ENCODE results near the gene S100A3.
A peak's percentile ranks its signal among the peaks of the same experiment; 100 is the strongest.

Gene S100A3

GRCh38 chr1:153571706-153572105 is 22.6 kb upstream of the S100A3 start:
- peaks cover 40% of the 10 kb centered on the region for H3K4me1 Mint-ChIP-seq
- H3K27me3 Mint-ChIP-seq (ENCODE audit: low read depth, poor library complexity): peaks cover 10% of the 10 kb centered on the region
- DNase-seq: no peak
- TF ChIP-seq, protein P1, sequence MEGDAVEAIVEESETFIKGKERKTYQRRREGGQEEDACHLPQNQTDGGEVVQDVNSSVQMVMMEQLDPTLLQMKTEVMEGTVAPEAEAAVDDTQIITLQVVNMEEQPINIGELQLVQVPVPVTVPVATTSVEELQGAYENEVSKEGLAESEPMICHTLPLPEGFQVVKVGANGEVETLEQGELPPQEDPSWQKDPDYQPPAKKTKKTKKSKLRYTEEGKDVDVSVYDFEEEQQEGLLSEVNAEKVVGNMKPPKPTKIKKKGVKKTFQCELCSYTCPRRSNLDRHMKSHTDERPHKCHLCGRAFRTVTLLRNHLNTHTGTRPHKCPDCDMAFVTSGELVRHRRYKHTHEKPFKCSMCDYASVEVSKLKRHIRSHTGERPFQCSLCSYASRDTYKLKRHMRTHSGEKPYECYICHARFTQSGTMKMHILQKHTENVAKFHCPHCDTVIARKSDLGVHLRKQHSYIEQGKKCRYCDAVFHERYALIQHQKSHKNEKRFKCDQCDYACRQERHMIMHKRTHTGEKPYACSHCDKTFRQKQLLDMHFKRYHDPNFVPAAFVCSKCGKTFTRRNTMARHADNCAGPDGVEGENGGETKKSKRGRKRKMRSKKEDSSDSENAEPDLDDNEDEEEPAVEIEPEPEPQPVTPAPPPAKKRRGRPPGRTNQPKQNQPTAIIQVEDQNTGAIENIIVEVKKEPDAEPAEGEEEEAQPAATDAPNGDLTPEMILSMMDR (IDR thresholded peaks at IDR 0.05): no peak
- H3K9me3 Mint-ChIP-seq: peaks cover 28% of the 10 kb centered on the region
- H3K27ac Mint-ChIP-seq: peak overlapping the region; percentile 50
- H3K4me3 Mint-ChIP-seq: no peak overlapping the region
- no peaks in the 10 kb centered on the region for H3K36me3 Mint-ChIP-seq (ENCODE audit: low read depth)

DNA sequence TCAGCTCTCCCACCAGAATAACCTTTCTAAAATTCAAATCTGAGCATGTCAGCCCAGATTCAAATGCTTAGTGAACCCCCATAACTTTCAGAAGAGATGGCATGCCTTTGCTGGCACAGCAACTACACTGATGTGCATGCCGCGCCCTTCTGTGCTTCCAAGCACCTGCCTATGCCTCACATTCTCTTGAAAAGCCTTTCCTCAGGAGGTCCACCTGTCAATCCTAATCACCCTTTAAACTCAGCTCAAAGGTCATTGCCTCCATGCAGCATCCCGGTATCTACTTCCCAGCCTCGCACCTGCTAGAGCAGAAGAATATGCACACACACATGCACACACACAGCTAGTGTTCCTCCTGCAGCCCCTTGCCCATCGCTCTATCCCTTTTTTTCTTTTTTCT is 21.8 kb upstream of the S100A3 start:
- H3K27ac Mint-ChIP-seq: no peak overlapping the region
- no peaks in the 10 kb centered on the region for H3K36me3 Mint-ChIP-seq (ENCODE audit: low read depth)
- H3K9me3 Mint-ChIP-seq: peaks cover 25% of the 10 kb centered on the region
- TF ChIP-seq, protein P1 (IDR thresholded peaks at IDR 0.05): no peak
- H3K27me3 Mint-ChIP-seq (ENCODE audit: low read depth, poor library complexity): peaks cover 10% of the 10 kb centered on the region
- DNase-seq: no peak
- H3K4me3 Mint-ChIP-seq: no peak overlapping the region
- peaks cover 48% of the 10 kb centered on the region for H3K4me1 Mint-ChIP-seq

DNA sequence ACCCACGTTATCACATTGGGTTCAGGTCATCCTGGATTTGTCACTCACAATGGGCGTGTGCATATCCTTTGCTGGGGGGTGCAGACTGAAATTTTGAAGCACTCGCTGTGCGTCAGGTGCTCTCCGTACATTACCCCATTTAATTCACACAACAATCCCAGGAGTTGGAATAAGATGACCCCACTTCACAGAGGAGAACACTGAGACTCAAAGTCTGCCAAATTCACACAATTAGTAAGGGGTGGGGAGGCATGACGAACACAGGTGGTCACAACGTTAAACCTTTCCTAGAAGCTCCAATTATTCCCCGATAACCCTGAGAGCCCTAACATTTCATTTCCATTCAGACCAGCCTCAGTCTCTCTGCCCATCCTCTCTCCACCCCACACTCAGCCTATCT is 20.4 kb upstream of the S100A3 start:
- Mint-ChIP-seq H3K4me3 (no peak overlapping the region), H3K36me3 (ENCODE audit: low read depth) (no peaks in the 10 kb centered on the region), H3K27me3 (ENCODE audit: low read depth, poor library complexity) (peaks cover 10% of the 10 kb centered on the region), H3K9me3 (peaks cover 14% of the 10 kb centered on the region), H3K4me1 (peaks cover 57% of the 10 kb centered on the region), H3K27ac (no peak overlapping the region)
- no peak for DNase-seq
- TF ChIP-seq, protein P1 (IDR thresholded peaks at IDR 0.05): no peak

GRCh38 chr1:153568367-153569099 is 19.5 kb upstream of the S100A3 start:
- H3K4me3 Mint-ChIP-seq: peak overlapping the region; percentile 42
- peak; percentile 91 for DNase-seq
- TF ChIP-seq, protein P1 (IDR thresholded peaks at IDR 0.05): peak; percentile 96
- peaks cover 5% of the 10 kb centered on the region for H3K9me3 Mint-ChIP-seq
- H3K4me1 Mint-ChIP-seq: peaks cover 66% of the 10 kb centered on the region
- peak overlapping the region; percentile 97 for H3K27ac Mint-ChIP-seq
- no peaks in the 10 kb centered on the region for H3K36me3 Mint-ChIP-seq (ENCODE audit: low read depth)
- H3K27me3 Mint-ChIP-seq (ENCODE audit: low read depth, poor library complexity): peaks cover 10% of the 10 kb centered on the region

DNA sequence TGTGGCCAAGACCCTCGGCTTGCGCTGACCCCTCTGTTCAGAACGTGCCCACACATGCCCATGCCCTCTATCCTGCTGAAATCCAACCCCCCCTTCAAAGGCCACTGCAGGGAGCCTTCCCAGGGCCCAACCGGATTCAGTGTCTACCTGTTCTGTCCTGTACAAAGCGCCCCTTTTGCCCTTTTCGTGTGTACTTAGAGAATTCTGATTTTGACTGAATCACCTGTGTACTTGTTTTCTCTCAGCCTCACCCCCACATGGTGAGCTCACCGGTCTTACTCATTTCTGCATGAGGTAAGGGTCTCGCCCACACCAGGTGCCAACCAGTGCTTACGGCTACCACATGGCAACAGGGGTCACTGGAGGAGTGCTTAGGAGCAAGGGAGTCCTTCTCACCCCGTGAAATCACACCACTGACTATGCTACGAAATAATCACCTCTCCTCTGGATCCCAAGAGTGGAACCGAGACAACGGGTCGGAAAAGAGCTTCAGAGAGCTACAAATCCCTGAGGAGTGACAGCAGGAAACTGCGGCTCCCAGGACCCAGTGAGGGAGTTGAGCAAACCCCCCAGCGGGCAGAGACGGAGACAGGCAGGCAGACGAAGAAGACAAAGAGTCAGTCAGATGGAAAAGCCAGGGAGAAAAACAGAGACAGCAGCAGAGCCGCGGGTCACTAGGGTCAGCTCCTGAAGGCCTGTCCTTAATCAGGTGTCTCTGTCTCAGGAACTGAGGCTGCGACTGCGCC is 18.7 kb upstream of the S100A3 start:
- Mint-ChIP-seq H3K36me3 (ENCODE audit: low read depth) (no peaks in the 10 kb centered on the region), H3K9me3 (no peaks in the 10 kb centered on the region), H3K4me3 (peak overlapping the region; percentile 46), H3K4me1 (peaks cover 72% of the 10 kb centered on the region), H3K27ac (peak overlapping the region; percentile 97), H3K27me3 (ENCODE audit: low read depth, poor library complexity) (peaks cover 10% of the 10 kb centered on the region)
- no peak for DNase-seq
- TF ChIP-seq, protein P1 (IDR thresholded peaks at IDR 0.05): no peak

Measured in nephron progenitor cell (in vitro differentiated cells).